Skin epidermis (tissue), 12 donors: ENCODE results near the gene PLIN4.

ENCODE experiments used
- H3K27ac ChIP-seq, 21 experiments: fragments of 200-600 bp; sonication (generic) in 11 of 21; one replicate each; pipeline ENCODE4 v1.5.0; 2020; ENCODE audit warnings: mild to moderate bottlenecking in 3 of 21, inconsistent platforms in 2 of 21, moderate library complexity in 2 of 21
- H3K4me3 ChIP-seq, 7 experiments: fragments of 200-600 bp; sonication (generic) in 2 of 7; one replicate each; pipeline ENCODE4 v1.5.0; 2020; ENCODE audit warnings: inconsistent platforms in 2 of 7, mild to moderate bottlenecking in 2 of 7, moderate library complexity in 1 of 7

Gene PLIN4

DNA sequence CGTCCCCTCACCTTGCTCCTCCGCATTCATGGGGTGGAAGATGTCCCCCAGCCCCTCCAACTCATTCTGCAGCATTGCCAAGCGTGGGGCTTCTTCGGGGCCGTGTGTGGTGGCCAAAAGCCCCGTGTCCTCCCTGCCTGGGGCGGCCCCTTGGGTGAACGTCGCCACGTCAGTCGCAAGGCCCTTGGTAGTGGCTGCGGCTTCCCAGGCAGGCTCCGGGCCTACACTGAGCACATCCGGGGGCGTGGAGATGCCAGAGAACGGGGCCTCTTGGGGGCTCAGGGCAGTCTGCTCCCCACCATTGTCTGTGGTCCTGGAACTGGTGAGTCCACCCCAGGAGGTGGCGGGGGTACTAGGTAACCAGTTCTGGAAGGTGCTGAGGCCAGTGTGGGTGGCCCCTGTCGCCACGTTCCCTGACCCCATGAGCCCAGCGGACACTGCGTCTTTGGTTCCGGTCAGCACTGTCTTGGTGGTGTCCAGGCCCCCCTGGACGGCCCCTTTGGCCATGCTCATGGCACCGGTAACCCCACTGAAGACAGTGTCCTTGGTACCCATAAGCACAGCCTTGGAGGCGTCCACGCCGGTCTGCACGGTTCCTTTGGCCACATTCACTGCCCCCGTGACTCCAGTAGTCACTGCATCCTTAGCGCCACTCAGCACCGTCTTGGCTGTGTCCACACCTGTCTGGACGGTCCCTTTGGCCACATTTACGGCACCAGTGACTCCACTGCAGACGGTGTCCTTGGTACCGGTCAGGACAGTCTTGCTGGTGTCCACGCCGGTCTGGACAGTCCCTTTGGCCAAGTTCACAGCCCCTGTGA, 7.6 kb downstream of the PLIN4 start:
- Histone ChIP-seq H3K27ac (peak overlapping the region in 1 of 21 experiments; percentile 13), H3K4me3 (no peak overlapping the region)

GRCh38 chr19:4508698-4509097, 9.6 kb downstream of the PLIN4 start:
- H3K27ac ChIP-seq: no peak overlapping the region
- no peak overlapping the region for H3K4me3 ChIP-seq

GRCh38 chr19:4507804-4508203, 10.5 kb downstream of the PLIN4 start:
- H3K27ac ChIP-seq: no peak overlapping the region
- H3K4me3 ChIP-seq: no peak overlapping the region

GRCh38 chr19:4507150-4507452, 11.2 kb downstream of the PLIN4 start:
- Histone ChIP-seq H3K4me3 (no peak overlapping the region), H3K27ac (no peak overlapping the region)

DNA sequence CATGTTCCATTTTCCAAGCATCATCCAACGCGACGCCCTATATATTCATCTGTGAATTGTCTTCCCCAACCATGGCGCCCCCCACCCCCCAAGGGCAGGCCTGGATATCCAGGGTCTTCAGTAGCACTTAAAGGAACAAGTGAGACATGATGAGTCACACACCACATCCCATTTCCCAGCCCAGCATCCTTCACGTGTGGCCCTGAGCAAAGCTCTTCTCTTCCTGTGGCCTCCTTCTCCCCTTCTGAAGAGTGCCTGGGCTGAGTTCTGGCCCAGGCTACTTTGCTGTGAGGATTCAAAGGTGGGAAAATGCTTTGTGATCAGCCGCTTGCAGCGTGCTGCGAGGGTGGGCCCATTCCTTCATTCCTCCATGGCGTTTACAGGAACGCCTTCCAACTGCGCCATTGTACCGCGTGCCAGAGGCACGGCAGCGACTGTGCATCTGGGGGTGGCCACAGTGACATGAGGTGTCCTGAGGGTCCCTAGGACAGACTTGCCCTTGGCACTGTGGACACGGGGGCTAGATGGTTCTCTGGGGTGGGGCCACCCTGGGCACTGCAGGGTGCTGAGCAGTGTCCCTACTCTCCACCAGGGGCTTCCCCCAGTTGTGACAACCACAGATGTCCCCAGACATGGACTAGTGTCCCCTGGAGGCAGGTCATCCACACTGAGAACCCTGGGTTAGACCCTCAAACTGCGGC, 11.7 kb downstream of the PLIN4 start:
- H3K4me3 ChIP-seq: no peak overlapping the region
- H3K27ac ChIP-seq: no peak overlapping the region

DNA sequence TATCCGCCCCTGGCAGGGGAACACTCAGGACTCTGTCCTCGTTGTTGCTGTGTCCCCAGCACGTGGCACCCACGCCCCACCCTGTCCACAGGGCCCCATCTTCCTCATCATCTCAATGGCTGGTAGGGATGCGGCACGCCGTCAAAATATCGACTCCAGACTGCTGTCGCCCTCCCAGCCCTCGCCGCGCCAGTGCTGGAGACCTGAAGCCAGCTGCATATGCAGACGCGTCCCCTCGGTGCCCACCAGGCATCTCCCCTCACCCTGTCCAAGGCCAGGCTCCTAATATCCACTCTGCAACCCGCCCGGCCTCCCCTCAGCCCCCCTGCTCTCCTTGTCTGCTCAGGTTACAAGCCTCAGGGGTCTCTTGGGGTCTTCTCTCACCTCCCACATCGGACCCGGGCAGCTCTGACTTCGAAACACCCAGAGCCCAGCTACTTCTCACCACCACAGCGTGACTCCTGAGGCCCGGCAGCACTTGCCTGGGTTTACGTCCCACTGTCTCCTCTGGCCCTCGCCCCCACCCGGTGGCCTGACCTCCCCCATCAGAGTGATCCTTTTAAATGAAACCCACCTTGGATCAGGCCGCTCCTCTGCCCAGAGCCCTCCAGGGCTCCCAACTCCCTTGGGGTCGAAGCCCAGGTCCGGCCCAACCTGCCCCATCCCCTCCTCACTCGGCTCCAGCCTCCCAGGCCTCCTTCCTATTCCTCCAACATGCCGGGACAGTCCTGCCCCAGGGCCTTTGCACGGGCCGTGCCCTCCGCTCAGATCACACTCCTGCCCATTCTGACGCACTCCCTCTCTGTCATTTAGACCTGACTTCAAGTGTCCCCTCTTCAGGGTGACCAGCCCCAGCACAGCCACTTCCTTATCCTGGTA, 12.5 kb downstream of the PLIN4 start:
- Histone ChIP-seq H3K4me3 (no peak overlapping the region), H3K27ac (no peak overlapping the region)

GRCh38 chr19:4504891-4505569, 13.3 kb downstream of the PLIN4 start:
- H3K27ac ChIP-seq: no peak overlapping the region
- H3K4me3 ChIP-seq: no peak overlapping the region

DNA sequence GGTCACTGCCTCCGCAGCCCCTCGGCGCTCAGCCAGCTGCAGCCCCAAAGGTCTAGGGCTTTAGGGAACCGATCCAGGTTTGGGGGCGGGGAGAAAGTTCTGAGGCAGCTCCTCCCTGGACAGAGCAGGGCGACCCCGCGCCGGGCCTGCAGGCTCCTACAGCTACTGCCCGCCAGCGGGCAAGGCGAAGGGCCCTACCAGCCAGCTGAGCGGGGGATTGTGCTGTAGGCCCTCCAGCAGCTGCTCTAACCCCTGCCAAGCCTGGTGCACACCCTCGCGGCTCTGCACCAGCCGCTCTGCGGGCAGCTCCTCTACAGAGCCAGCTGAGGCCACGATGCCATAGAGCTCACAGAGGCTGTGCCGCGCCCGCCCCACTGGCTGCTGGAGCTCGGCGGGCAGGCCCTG, 14.0 kb downstream of the PLIN4 start:
- H3K27ac ChIP-seq: no peak overlapping the region
- H3K4me3 ChIP-seq: no peak overlapping the region

DNA sequence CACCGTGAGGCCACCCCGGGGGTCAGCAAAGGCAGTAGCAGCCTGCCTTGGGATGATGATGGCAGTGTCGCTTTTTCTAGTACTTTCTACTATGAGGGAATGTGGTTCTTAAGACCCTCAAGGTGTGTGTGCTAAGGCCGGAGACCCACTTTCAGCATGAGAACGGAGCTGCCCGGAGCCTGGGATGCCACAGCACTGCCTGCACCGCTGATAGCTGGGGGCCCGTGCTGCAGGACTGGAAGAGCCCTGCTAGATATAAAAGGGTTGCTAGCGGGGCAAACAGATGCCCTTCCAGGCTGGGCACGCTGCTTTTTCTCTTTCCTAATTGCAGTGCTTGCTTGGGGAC, 14.5 kb downstream of the PLIN4 start:
- H3K27ac ChIP-seq: no peak overlapping the region

GRCh38 chr19:4503132-4503824, 15.0 kb downstream of the PLIN4 start:
- Histone ChIP-seq H3K4me3 (no peak overlapping the region), H3K27ac (no peak overlapping the region)

More for the DNA sequence above, 14.5 kb downstream of the PLIN4 start:
- no peak overlapping the region for H3K4me3 ChIP-seq

DNA sequence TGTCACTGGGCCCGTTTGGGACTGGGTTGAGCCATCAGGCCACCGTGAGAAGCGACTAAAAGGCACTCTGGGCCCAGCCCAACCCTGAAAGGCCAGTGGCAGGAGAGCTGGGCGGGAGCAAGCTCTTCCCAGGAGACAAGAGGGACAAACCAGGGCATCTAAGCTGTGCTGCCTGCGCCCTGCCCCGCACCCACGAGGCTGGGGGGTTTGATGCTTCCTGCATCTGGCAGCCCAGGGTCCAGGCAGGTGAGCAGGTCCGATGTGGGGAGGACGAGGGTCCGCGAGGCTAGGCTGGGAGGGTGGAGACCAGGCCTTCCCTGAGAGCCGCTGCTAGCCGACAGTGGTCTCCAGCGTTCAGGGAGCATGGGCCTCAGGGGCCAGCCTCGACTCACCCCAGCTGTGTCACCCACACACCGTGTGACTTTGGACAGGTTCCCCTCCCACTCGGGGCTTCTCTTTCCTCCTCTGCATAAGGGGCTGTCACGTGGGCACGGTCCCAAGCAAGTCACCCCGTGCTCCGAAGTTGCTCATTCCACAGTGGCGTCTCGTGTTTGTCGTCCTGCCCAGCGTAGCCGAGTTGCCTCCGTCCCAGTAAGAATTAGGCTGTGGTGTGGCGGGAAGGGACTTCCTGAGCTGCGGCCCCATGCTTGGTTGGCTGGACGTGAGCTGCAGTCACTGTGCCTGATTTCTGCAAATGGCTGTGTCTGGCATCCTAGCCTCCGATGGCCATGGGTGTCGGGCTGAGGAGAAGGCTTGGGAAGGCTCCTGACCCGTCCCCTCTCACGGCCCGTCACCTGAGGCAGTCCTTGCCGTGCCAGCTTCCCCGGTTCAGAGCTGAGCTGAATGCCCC, 15.8 kb downstream of the PLIN4 start:
- Histone ChIP-seq H3K4me3 (no peak overlapping the region), H3K27ac (no peak overlapping the region)

- no peak overlapping the region for H3K27ac ChIP-seq
These were observed 16.6 kb downstream of the PLIN4 start for GRCh38 chr19:4501691-4502090.

GRCh38 chr19:4500841-4501591, 17.3 kb downstream of the PLIN4 start:
- Histone ChIP-seq H3K4me3 (no peak overlapping the region), H3K27ac (no peak overlapping the region)

More at GRCh38 chr19:4501691-4502090, 16.6 kb downstream of the PLIN4 start:
- no peak overlapping the region for H3K4me3 ChIP-seq

- H3K4me3 ChIP-seq: no peak overlapping the region
- H3K27ac ChIP-seq: no peak overlapping the region
These were observed 18.4 kb downstream of the PLIN4 start for GRCh38 chr19:4499855-4500254.

- H3K4me3 ChIP-seq: no peak overlapping the region
These were observed 19.0 kb downstream of the PLIN4 start for GRCh38 chr19:4499318-4499717.

DNA sequence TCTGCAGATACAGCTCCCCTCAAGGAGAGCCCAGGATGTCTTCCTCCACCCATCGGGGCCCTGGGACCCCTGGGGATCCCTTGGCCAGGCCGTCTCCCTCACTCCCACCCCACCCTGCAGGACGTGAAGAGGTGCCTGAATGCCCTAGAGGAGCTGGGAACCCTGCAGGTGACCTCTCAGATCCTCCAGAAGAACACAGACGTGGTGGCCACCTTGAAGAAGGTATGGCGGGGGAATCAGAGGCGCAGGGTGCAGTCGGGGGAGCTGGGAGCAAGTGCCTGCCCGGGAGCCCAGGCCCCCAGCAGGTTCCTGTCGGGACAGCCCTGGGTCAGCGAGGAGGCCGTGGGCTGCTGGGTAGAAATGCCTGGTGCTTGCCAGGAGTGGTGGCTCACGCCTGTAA, 19.6 kb downstream of the PLIN4 start:
- no peak overlapping the region for H3K4me3 ChIP-seq
- no peak overlapping the region for H3K27ac ChIP-seq

More at GRCh38 chr19:4499318-4499717, 19.0 kb downstream of the PLIN4 start:
- H3K27ac ChIP-seq: no peak overlapping the region

DNA sequence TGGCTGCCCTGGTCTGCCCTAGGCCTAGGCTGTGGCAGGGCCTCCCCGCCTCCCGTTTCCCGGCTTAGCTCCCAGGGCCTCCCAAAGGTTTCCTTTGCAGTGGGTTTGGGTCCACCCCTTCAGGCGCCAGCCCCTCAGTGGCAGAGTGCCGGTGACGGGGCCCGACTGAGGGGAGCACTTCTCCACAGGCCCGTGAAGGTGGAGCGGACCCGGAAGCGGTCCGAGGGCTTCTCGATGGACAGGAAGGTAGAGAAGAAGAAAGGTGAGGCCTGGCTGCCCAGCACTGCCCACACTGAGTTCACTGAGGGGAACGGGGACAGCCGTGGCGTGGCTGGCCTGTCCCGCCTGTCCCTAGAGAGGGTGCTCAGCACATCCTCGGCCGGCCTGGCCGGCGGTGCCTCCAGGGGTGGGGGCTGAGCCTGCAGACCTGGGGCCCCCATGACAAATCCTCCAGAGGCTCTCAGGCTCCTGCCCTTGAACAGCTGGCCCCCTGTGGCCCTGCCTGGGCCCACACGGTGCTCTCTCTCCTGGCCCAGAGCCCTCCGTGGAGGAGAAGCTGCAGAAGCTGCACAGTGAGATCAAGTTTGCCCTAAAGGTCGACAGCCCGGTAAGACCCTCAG, 20.4 kb downstream of the PLIN4 start:
- Histone ChIP-seq H3K27ac (no peak overlapping the region), H3K4me3 (no peak overlapping the region)
